Upper lobe of right lung (tissue), 1 donor: Measurements from ENCODE around the gene LMBR1. TPM values are rescaled to one million over a fixed set of nuclear protein-coding genes. Genes with fewer than 3 reads are reported as not detected.
"Not testable (repeated sequence)": the region's sequence is repeated elsewhere in the genome, so short reads cannot be mapped to it uniquely, and the experiment has no call there.

ENCODE experiments used
- ATAC-seq: fragments of 200-7000 bp; cut with Tn5 transposase; one replicate; pipeline ENCODE4 v1.9.1; 2020; ENCODE audit warnings: mild to moderate bottlenecking, moderate library complexity
- DNase-seq: peaks from one replicate; pipeline ENCODE4 v3.0.0-alpha.2; 2020
- H3K27ac ChIP-seq: fragments of 200-600 bp; one replicate; pipeline ENCODE4 v1.8.0; 2022
- H3K27me3 ChIP-seq: fragments of 200-600 bp; one replicate; pipeline ENCODE4 v1.8.0; 2022; ENCODE audit warnings: mild to moderate bottlenecking
- H3K36me3 ChIP-seq: fragments of 200-600 bp; one replicate; pipeline ENCODE4 v1.8.0; 2022
- H3K4me1 ChIP-seq: fragments of 200-600 bp; one replicate; pipeline ENCODE4 v1.8.0; 2022
- H3K4me3 ChIP-seq: fragments of 200-600 bp; one replicate; pipeline ENCODE4 v1.8.0; 2022; ENCODE audit warnings: mild to moderate bottlenecking
- H3K9me3 ChIP-seq: fragments of 200-600 bp; one replicate; pipeline ENCODE4 v1.8.0; 2022
- CTCF ChIP-seq: fragments of 200-600 bp; IDR thresholded peaks from one replicate; pipeline ENCODE4 v1.8.0; 2022; ENCODE audit warnings: antibody characterized with exemption
- intact Hi-C: fragments of 100-400 bp; cut with DNase I; formaldehyde crosslinking; loops from one replicate; pipeline ENCODE4 v1.11.0; 2022
- total RNA-seq: library from RNA; stranded (reverse); fragmentation: NEBNext Ultra II Directional; extraction: Animal tissue kit (Norgen Biotek cat#: 25700); gene quantifications from one replicate; pipeline ENCODE4 v1.2.1, GENCODE V29; 2021
- donor health status: DM: no; HTN: yes; CAD: no; lungs with severe emphysema.

The LMBR1 gene
- total RNA-seq, 1 donor from 2014 or later = 70.5 TPM

DNA sequence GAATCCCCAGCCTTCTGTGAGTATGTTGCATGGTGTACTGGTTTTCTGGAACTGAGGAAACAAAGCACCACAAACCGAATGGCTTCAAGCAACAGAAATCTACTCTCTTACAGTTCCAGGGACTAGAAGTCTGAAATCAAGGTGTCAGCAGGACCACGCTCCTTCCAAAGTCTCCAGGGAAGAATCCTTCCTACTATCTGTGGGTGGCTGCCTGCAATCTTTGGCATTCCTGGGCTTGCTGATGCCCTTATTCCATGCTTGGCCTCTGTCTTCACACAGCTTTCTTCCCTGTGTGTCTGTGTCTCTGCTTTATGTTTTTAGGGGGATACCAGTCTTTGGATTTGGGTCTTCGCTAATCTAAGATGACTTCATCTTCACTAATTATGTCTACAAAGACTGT, 81.3 kb downstream of the LMBR1 start:
- no peak for TF ChIP-seq CTCF
- intact Hi-C loops = no loop called here
- H3K27ac ChIP-seq = no peak overlapping the region
- DNase-seq (no peak), ATAC-seq (no peak)
- no peak overlapping the region for H3K4me3 ChIP-seq
- no peaks in the 10 kb centered on the region for H3K27me3 ChIP-seq
- H3K9me3 ChIP-seq = no peaks in the 10 kb centered on the region
- H3K36me3 ChIP-seq = peaks cover 5% of the 10 kb centered on the region
- H3K4me1 ChIP-seq = no peaks in the 10 kb centered on the region

- H3K36me3 ChIP-seq, intact Hi-C loops, H3K4me3 ChIP-seq, DNase-seq, H3K9me3 ChIP-seq, ATAC-seq, H3K27me3 ChIP-seq, H3K4me1 ChIP-seq, H3K27ac ChIP-seq: not testable (repeated sequence)
Observed at GRCh38 chr7:156803656-156804055, 89.3 kb downstream of the LMBR1 start.

GRCh38 chr7:156802214-156802613, 90.8 kb downstream of the LMBR1 start:
- Histone ChIP-seq H3K27me3 (no peaks in the 10 kb centered on the region), H3K4me1 (no peaks in the 10 kb centered on the region), H3K4me3 (no peak overlapping the region), H3K9me3 (no peaks in the 10 kb centered on the region), H3K27ac (no peak overlapping the region), H3K36me3 (no peaks in the 10 kb centered on the region)
- TF ChIP-seq CTCF = no peak
- DNase-seq = no peak
- intact Hi-C loops = no loop called here
- no peak for ATAC-seq

GRCh38 chr7:156795415-156795814, 97.6 kb downstream of the LMBR1 start:
- Histone ChIP-seq H3K27me3 (no peaks in the 10 kb centered on the region), H3K27ac (no peak overlapping the region), H3K9me3 (no peaks in the 10 kb centered on the region), H3K36me3 (peaks cover 6% of the 10 kb centered on the region), H3K4me3 (no peak overlapping the region), H3K4me1 (no peaks in the 10 kb centered on the region)
- DNase-seq (no peak), ATAC-seq (no peak)
- intact Hi-C loops = no loop called here
- no peak for TF ChIP-seq CTCF

DNA sequence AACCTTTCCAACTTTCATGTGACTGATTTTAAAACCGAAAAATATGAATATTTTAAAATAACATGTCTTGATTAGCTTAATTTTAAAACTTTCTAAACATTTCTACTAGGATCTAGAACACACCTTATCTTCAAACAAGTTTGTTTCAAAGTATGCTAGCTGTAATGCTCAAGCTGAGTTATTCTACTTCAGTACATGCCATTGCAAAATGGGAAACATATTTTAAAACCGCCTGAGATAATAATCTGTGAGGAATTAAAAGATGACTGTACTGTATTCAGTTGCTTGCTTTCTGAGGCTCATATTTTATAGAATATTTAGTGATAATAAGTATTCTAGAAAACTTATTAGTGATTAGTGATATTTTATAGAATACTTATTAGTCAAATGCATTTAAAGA, 99.6 kb downstream of the LMBR1 start:
- ATAC-seq = no peak
- TF ChIP-seq CTCF = no peak
- no peaks in the 10 kb centered on the region for H3K9me3 ChIP-seq
- intact Hi-C loops = no loop called here
- DNase-seq = no peak
- no peak overlapping the region for H3K27ac ChIP-seq
- H3K36me3 ChIP-seq = peaks cover 6% of the 10 kb centered on the region
- no peaks in the 10 kb centered on the region for H3K4me1 ChIP-seq
- no peak overlapping the region for H3K4me3 ChIP-seq
- H3K27me3 ChIP-seq = no peaks in the 10 kb centered on the region

DNA sequence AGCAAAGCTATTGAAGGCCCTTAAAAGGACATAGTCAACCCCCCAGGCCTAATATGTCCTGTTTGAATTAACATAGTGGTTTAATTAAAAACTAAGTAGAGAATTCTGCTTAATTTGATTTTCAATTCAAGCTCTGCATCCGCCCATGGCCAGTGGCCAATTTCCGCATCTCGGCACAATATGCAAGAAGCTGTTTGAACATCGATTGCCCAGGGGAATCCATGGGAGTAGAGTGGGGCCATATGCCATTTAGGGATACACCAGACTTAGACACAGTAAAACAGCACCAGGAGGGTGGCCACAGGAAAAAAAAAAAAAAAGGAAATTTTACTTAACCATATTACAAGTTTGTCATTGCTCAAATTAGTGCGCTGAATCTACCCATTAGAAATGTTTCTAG, 100.4 kb downstream of the LMBR1 start:
- intact Hi-C loops = no loop called here
- no peak for TF ChIP-seq CTCF

More for the DNA sequence above, 100.4 kb downstream of the LMBR1 start:
- Histone ChIP-seq H3K27me3 (no peaks in the 10 kb centered on the region), H3K36me3 (peaks cover 6% of the 10 kb centered on the region), H3K27ac (no peak overlapping the region), H3K4me3 (no peak overlapping the region), H3K9me3 (no peaks in the 10 kb centered on the region), H3K4me1 (no peaks in the 10 kb centered on the region)
- ATAC-seq (no peak), DNase-seq (no peak)
